Cardiac muscle cell (in vitro differentiated cells and primary cell): ENCODE data around the gene USP17L18. TPM values are rescaled to one million over a fixed set of nuclear protein-coding genes. Genes with fewer than 3 reads are reported as not detected.
"Not testable (repeated sequence)": the region's sequence is repeated elsewhere in the genome, so short reads cannot be mapped to it uniquely, and the experiment has no call there.

Source experiments
- DNase-seq, 2 donors: peaks; one replicate each; pipeline versions ENCODE4 v3.0.0 to v3.0.0-alpha.2; 2010 to 2017; ENCODE audit warnings: low read depth in 1 of 2, low spot score in 1 of 2
- H3K27ac ChIP-seq: fragments of 200-600 bp; sonication (generic); 2 replicates; pipeline ENCODE4 v1.5.1; 2016
- H3K27me3 ChIP-seq: fragments of 200-600 bp; sonication (generic); 2 replicates; pipeline ENCODE4 v1.6.0; 2016; ENCODE audit warnings: control low read depth
- H3K36me3 ChIP-seq: fragments of 200-600 bp; sonication (generic); 2 replicates; pipeline ENCODE4 v1.5.1; 2016; ENCODE audit warnings: control low read depth
- H3K4me1 ChIP-seq: fragments of 200-600 bp; sonication (generic); 2 replicates; pipeline ENCODE4 v1.8.1; 2017; ENCODE audit warnings: low read depth, mild to moderate bottlenecking, mixed run types
- H3K4me3 ChIP-seq: fragments of 200-600 bp; sonication (generic); 2 replicates; pipeline ENCODE4 v1.5.1; 2016; ENCODE audit warnings: mild to moderate bottlenecking
- H3K9me3 ChIP-seq: fragments of 200-600 bp; sonication (generic); 2 replicates; pipeline ENCODE4 v1.5.1; 2017; ENCODE audit warnings: low read depth, mild to moderate bottlenecking, control low read depth
- polyA plus RNA-seq: library from polyadenylated mRNA; unstranded; fragments of >200 nt; fragmentation: Nextera tagmentation; extraction: Ambion mirVana; gene quantifications from 2 replicates; pipeline ENCODE4 v1.2.1, GENCODE V29; 2016
- total RNA-seq: library from RNA; depleted of rRNA; stranded (reverse); fragments of >200 nt; gene quantifications from 2 replicates; pipeline ENCODE4 v1.2.3, GENCODE V29; 2016

The USP17L18 gene
- total and polyA plus RNA-seq, 2 experiments from 2014 or later, result not detected

GRCh38 chr4:9267319-9267718, 18.9 kb downstream of the USP17L18 start, which contains the start of gene USP17L22:
TSS of gene USP17L22 (plus strand) at chr4:9267619. CDS start at chr4:9267619, 0 bp downstream.
- DNase-seq, H3K4me1 ChIP-seq, H3K9me3 ChIP-seq, H3K27ac ChIP-seq, H3K4me3 ChIP-seq, H3K36me3 ChIP-seq, H3K27me3 ChIP-seq: not testable (repeated sequence)

- not testable (repeated sequence) for H3K4me1 ChIP-seq, H3K4me3 ChIP-seq, H3K27ac ChIP-seq, H3K9me3 ChIP-seq, H3K27me3 ChIP-seq, DNase-seq, H3K36me3 ChIP-seq
Observed at GRCh38 chr4:9271719-9272118, 23.3 kb downstream of the USP17L18 start.

Other genes starting within 250 kb of the USP17L18 start
- gene FAM90A26, start 78.2 kb upstream of the USP17L18 start, total RNA-seq, result not detected in 2 replicates
- not detected in 2 replicates for gene FAM90A26, start 78.2 kb upstream of the USP17L18 start, polyA plus RNA-seq
- not detected in 2 replicates for gene USP17L10, start 38.0 kb upstream of the USP17L18 start, total RNA-seq
- gene USP17L10, start 38.0 kb upstream of the USP17L18 start, polyA plus RNA-seq, result not detected in 2 replicates
- gene USP17L11, start 33.2 kb upstream of the USP17L18 start, total RNA-seq, result not detected in 2 replicates
- gene USP17L11, start 33.2 kb upstream of the USP17L18 start, polyA plus RNA-seq, result not detected in 2 replicates
- gene USP17L12, start 28.5 kb upstream of the USP17L18 start, total RNA-seq, result not detected in 2 replicates
- not detected in 2 replicates for gene USP17L12, start 28.5 kb upstream of the USP17L18 start, polyA plus RNA-seq
- gene USP17L13, start 23.7 kb upstream of the USP17L18 start, total RNA-seq, result not detected in 2 replicates
- not detected in 2 replicates for gene USP17L13, start 23.7 kb upstream of the USP17L18 start, polyA plus RNA-seq
- gene USP17L15, start 14.2 kb upstream of the USP17L18 start, total RNA-seq, result not detected in 2 replicates
- gene USP17L15, start 14.2 kb upstream of the USP17L18 start, polyA plus RNA-seq, result not detected in 2 replicates
- gene USP17L17, start 4.8 kb upstream of the USP17L18 start, total RNA-seq, result not detected in 2 replicates
- not detected in 2 replicates for gene USP17L17, start 4.8 kb upstream of the USP17L18 start, polyA plus RNA-seq
- gene USP17L19, start 4.7 kb downstream of the USP17L18 start, total RNA-seq, result not detected in 2 replicates
- gene USP17L19, start 4.7 kb downstream of the USP17L18 start, polyA plus RNA-seq, result not detected in 2 replicates
- gene USP17L20, start 9.5 kb downstream of the USP17L18 start, total RNA-seq, result not detected in 2 replicates
- not detected in 2 replicates for gene USP17L20, start 9.5 kb downstream of the USP17L18 start, polyA plus RNA-seq
- not detected in 2 replicates for gene USP17L21, start 14.2 kb downstream of the USP17L18 start, total RNA-seq
- gene USP17L21, start 14.2 kb downstream of the USP17L18 start, polyA plus RNA-seq, result not detected in 2 replicates
- gene USP17L22, start 19.0 kb downstream of the USP17L18 start, total RNA-seq, result not detected in 2 replicates
- gene USP17L22, start 19.0 kb downstream of the USP17L18 start, polyA plus RNA-seq, result not detected in 2 replicates
- not detected in 2 replicates for gene USP17L24, start 76.5 kb downstream of the USP17L18 start, total RNA-seq
- gene USP17L24, start 76.5 kb downstream of the USP17L18 start, polyA plus RNA-seq, result not detected in 2 replicates
- not detected in 2 replicates for gene USP17L25, start 81.3 kb downstream of the USP17L18 start, total RNA-seq
- gene USP17L25, start 81.3 kb downstream of the USP17L18 start, polyA plus RNA-seq, result not detected in 2 replicates
- gene USP17L26, start 86.0 kb downstream of the USP17L18 start, total RNA-seq, result not detected in 2 replicates
- gene USP17L26, start 86.0 kb downstream of the USP17L18 start, polyA plus RNA-seq, result not detected in 2 replicates
- gene USP17L5, start 90.8 kb downstream of the USP17L18 start, total RNA-seq, result not detected in 2 replicates
- not detected in 2 replicates for gene USP17L5, start 90.8 kb downstream of the USP17L18 start, polyA plus RNA-seq
- gene USP17L27, start 95.5 kb downstream of the USP17L18 start, total RNA-seq, result not detected in 2 replicates
- gene USP17L27, start 95.5 kb downstream of the USP17L18 start, polyA plus RNA-seq, result not detected in 2 replicates
- not detected in 2 replicates for gene USP17L28, start 100.3 kb downstream of the USP17L18 start, total RNA-seq
- gene USP17L28, start 100.3 kb downstream of the USP17L18 start, polyA plus RNA-seq, result not detected in 2 replicates
- not detected in 2 replicates for gene USP17L29, start 105.0 kb downstream of the USP17L18 start, total RNA-seq
- gene USP17L29, start 105.0 kb downstream of the USP17L18 start, polyA plus RNA-seq, result not detected in 2 replicates
- not detected in 2 replicates for gene USP17L30, start 114.5 kb downstream of the USP17L18 start, total RNA-seq
- not detected in 2 replicates for gene USP17L30, start 114.5 kb downstream of the USP17L18 start, polyA plus RNA-seq
- not detected in 2 replicates for gene DEFB131A, start 195.8 kb downstream of the USP17L18 start, total RNA-seq
- gene DEFB131A, start 195.8 kb downstream of the USP17L18 start, polyA plus RNA-seq, result not detected in 2 replicates